DOHH2 (cell line): ENCODE measurements around the gene TRIM41.
"Not testable (repeated sequence)": the region's sequence is repeated elsewhere in the genome, so short reads cannot be mapped to it uniquely, and the experiment has no call there.

ENCODE experiments used
- H3F3A ChIP-seq: fragments of 200-600 bp; sonication (generic), shearing (Covaris generic); 2 replicates; pipeline ENCODE4 v1.6.0; 2016; ENCODE audit warnings: antibody characterized with exemption, mild to moderate bottlenecking; ENCODE audit not compliant: control insufficient read depth, insufficient read depth
- H3K27ac ChIP-seq: fragments of 200-600 bp; sonication (generic); 2 replicates; pipeline ENCODE4 v1.5.1; 2014; ENCODE audit warnings: low read depth, mild to moderate bottlenecking, low read length, moderate library complexity
- H3K27me3 ChIP-seq: fragments of 200-600 bp; sonication (generic); 2 replicates; pipeline ENCODE4 v1.6.1; 2014; ENCODE audit warnings: mild to moderate bottlenecking, low read length, mixed read lengths; ENCODE audit not compliant: control insufficient read depth
- H3K36me3 ChIP-seq: fragments of 200-600 bp; sonication (generic); 2 replicates; pipeline ENCODE4 v1.6.1; 2014; ENCODE audit warnings: mild to moderate bottlenecking, low read length, moderate library complexity, mixed read lengths; ENCODE audit not compliant: control insufficient read depth
- H3K4me1 ChIP-seq: fragments of 200-600 bp; sonication (generic); 2 replicates; pipeline ENCODE4 v1.6.1; 2014; ENCODE audit warnings: mild to moderate bottlenecking, low read length, mixed read lengths; ENCODE audit not compliant: control insufficient read depth
- H3K4me2 ChIP-seq: fragments of 200-600 bp; sonication (generic); 2 replicates; pipeline ENCODE4 v1.6.0; 2014; ENCODE audit warnings: mild to moderate bottlenecking, low read length, moderate library complexity
- H3K4me3 ChIP-seq: fragments of 200-600 bp; sonication (generic); 2 replicates; pipeline ENCODE4 v1.5.1; 2014; ENCODE audit warnings: mild to moderate bottlenecking, low read length, mixed read lengths
- H3K79me2 ChIP-seq: fragments of 200-600 bp; sonication (generic); 2 replicates; pipeline ENCODE4 v1.6.1; 2014; ENCODE audit warnings: mild to moderate bottlenecking, low read length, mixed read lengths; ENCODE audit not compliant: control insufficient read depth
- H3K9me2 ChIP-seq: fragments of 200-600 bp; sonication (generic); replicated peaks from 2 replicates; pipeline ENCODE4 v1.6.1; 2014; ENCODE audit warnings: mild to moderate bottlenecking, low read length, mixed read lengths; ENCODE audit not compliant: control insufficient read depth
- H3K9me3 ChIP-seq: fragments of 200-600 bp; sonication (generic); 2 replicates; pipeline ENCODE4 v1.6.1; 2014; ENCODE audit warnings: antibody characterized with exemption, low read length, mixed read lengths; ENCODE audit not compliant: control insufficient read depth, insufficient read depth
- H4K20me1 ChIP-seq: fragments of 200-600 bp; sonication (generic); 2 replicates; pipeline ENCODE4 v1.6.0; 2014; ENCODE audit warnings: low read depth, mild to moderate bottlenecking, antibody characterized with exemption, low read length, moderate library complexity; ENCODE audit not compliant: control insufficient read depth, insufficient read depth
- CTCF ChIP-seq: fragments of 200-600 bp; sonication (generic); IDR thresholded peaks from one replicate; pipeline ENCODE4 v1.5.1; 2014; ENCODE audit warnings: antibody characterized with exemption, mild to moderate bottlenecking, low read depth, low read length; ENCODE audit not compliant: poor library complexity, severe bottlenecking
- EZH2phosphoT487 ChIP-seq: fragments of 200-600 bp; sonication (generic); IDR thresholded peaks from 2 replicates; pipeline ENCODE4 v1.6.1; 2017; ENCODE audit warnings: borderline replicate concordance, mild to moderate bottlenecking, antibody characterized with exemption, low read length, moderate library complexity, mixed read lengths

The TRIM41 gene

GRCh38 chr5:181281984-181282316 lies 58.9 kb downstream of the TRIM41 start:
- no peak overlapping the region for H3K4me3 ChIP-seq

GRCh38 chr5:181282415-181282814 lies 59.3 kb downstream of the TRIM41 start:
- not testable (repeated sequence) for H3K4me3 ChIP-seq, H4K20me1 ChIP-seq

More at GRCh38 chr5:181281984-181282316, 58.9 kb downstream of the TRIM41 start:
- H3K36me3 ChIP-seq: no peaks in the 10 kb centered on the region
- H3K27me3 ChIP-seq: no peaks in the 10 kb centered on the region
- H3F3A ChIP-seq: no peaks in the 10 kb centered on the region
- H4K20me1 ChIP-seq: no peaks in the 10 kb centered on the region
- peaks cover 5% of the 10 kb centered on the region for H3K4me1 ChIP-seq
- H3K9me3 ChIP-seq: no peaks in the 10 kb centered on the region
- no peak overlapping the region for H3K4me2 ChIP-seq
- TF ChIP-seq EZH2phosphoT487 (no peak), CTCF (no peak)
- H3K79me2 ChIP-seq: no peaks in the 10 kb centered on the region
- no peak overlapping the region for H3K27ac ChIP-seq
- no peaks in the 10 kb centered on the region for H3K9me2 ChIP-seq

GRCh38 chr5:181282874-181283273 lies 59.8 kb downstream of the TRIM41 start:
- Histone ChIP-seq H3K27ac (no peak overlapping the region), H3K4me3 (no peak overlapping the region), H3K4me1 (peaks cover 14% of the 10 kb centered on the region), H3F3A (no peaks in the 10 kb centered on the region), H4K20me1 (no peaks in the 10 kb centered on the region), H3K27me3 (no peaks in the 10 kb centered on the region), H3K4me2 (no peak overlapping the region), H3K79me2 (no peaks in the 10 kb centered on the region), H3K9me2 (no peaks in the 10 kb centered on the region), H3K9me3 (no peaks in the 10 kb centered on the region), H3K36me3 (no peaks in the 10 kb centered on the region)
- TF ChIP-seq CTCF: no peak
- TF ChIP-seq EZH2phosphoT487: no peak

More at GRCh38 chr5:181282415-181282814, 59.3 kb downstream of the TRIM41 start:
- not testable (repeated sequence) for H3K27me3 ChIP-seq, H3F3A ChIP-seq, H3K79me2 ChIP-seq, H3K9me2 ChIP-seq, H3K9me3 ChIP-seq, H3K4me2 ChIP-seq, H3K4me1 ChIP-seq, H3K36me3 ChIP-seq, H3K27ac ChIP-seq

- Histone ChIP-seq H3K4me2 (no peak overlapping the region), H3K4me3 (no peak overlapping the region), H3K9me2 (no peaks in the 10 kb centered on the region), H3K36me3 (no peaks in the 10 kb centered on the region), H3K79me2 (no peaks in the 10 kb centered on the region), H3K27ac (no peak overlapping the region), H3K27me3 (no peaks in the 10 kb centered on the region), H3F3A (no peaks in the 10 kb centered on the region), H3K4me1 (peaks cover 17% of the 10 kb centered on the region), H4K20me1 (no peaks in the 10 kb centered on the region), H3K9me3 (no peaks in the 10 kb centered on the region)
- TF ChIP-seq CTCF (no peak), EZH2phosphoT487 (no peak)
Measured at GRCh38 chr5:181283347-181283746, 60.3 kb downstream of the TRIM41 start.

GRCh38 chr5:181283841-181284755 lies 61.0 kb downstream of the TRIM41 start:
- not testable (repeated sequence) for H3K9me2 ChIP-seq, H3K79me2 ChIP-seq, H3K27ac ChIP-seq, H3K36me3 ChIP-seq, H3K4me3 ChIP-seq, H3K9me3 ChIP-seq, H4K20me1 ChIP-seq, H3K4me2 ChIP-seq, H3K27me3 ChIP-seq, H3F3A ChIP-seq
- peaks cover 17% of the 10 kb centered on the region for H3K4me1 ChIP-seq
